Neural crest cell (in vitro differentiated cells): Measurements from ENCODE around the gene PSKH1. TPM values are rescaled to one million over a fixed set of nuclear protein-coding genes. Genes with fewer than 3 reads are reported as not detected.

Experiments
- DNase-seq: peaks from one replicate; pipeline ENCODE4 v3.0.0; 2021; ENCODE audit warnings: low read depth, mixed read lengths, low spot score
- H3K27ac Mint-ChIP-seq: one replicate; pipeline ENCODE4 v1.8.0; 2021; ENCODE audit warnings: mild to moderate bottlenecking, mixed read lengths; ENCODE audit not compliant: unreplicated experiment
- H3K27me3 Mint-ChIP-seq: 2 replicates; pipeline ENCODE4 v1.8.0; 2021; ENCODE audit warnings: low read depth, mild to moderate bottlenecking, mixed read lengths
- H3K36me3 Mint-ChIP-seq: 2 replicates; pipeline ENCODE4 v1.8.0; 2021; ENCODE audit warnings: low read depth, mild to moderate bottlenecking, mixed read lengths
- H3K4me1 Mint-ChIP-seq: 2 replicates; pipeline ENCODE4 v1.8.0; 2021; ENCODE audit warnings: mixed read lengths
- H3K4me3 Mint-ChIP-seq: one replicate; pipeline ENCODE4 v1.8.0; 2021; ENCODE audit warnings: mild to moderate bottlenecking, mixed read lengths
- H3K9me3 Mint-ChIP-seq: 2 replicates; pipeline ENCODE4 v1.8.0; 2021; ENCODE audit warnings: mixed read lengths
- CTCF ChIP-seq: fragments of 200-600 bp; sonication (generic); conservative IDR thresholded peaks from 2 replicates; pipeline ENCODE4 v1.5.0; 2021; ENCODE audit warnings: antibody characterized with exemption, mild to moderate bottlenecking
- total RNA-seq: library from RNA; stranded (reverse); gene quantifications from 2 replicates; pipeline ENCODE4 v1.2.1, GENCODE V29; 2021

Gene PSKH1
- total RNA-seq, 1 donor from 2014 or later, result 41.5 TPM

DNA sequence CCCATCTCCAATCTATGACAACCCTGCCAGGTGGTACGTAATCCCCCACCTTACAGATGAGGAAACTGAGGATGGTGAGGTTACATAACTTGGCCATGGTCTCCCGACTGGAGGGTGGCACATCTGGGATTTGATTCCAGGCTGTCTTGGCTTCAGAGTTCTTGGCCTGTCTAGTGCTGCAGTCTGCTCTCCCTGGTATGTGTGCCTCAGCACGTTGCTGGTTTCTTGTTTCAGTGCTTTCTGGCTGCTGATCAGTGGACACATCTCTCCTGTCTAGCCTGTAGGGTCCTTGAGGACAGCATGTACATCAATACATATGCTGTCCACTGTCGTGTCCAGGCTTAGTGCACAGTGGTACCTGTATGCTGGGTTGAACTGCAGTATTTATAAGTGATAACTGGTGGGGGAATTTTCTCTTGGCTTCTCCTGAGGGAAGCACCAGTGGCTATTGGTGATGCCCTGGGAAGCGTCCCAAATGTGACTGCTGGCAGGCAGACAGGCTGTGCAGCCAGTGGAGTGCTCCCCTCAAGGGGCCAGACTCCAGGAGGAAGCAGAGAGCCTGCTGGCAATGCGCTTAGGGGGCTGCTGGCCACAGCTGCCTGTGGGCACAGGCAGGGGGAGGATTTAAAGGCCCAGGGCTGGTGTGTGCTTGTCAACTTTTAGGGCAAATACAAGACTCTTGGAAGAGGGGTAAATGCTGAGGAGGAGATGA, 24.2 kb downstream of the PSKH1 start:
- TF ChIP-seq CTCF, result no peak
- Mint-ChIP-seq H3K36me3 (no peaks in the 10 kb centered on the region), H3K9me3 (no peaks in the 10 kb centered on the region), H3K4me3 (no peak overlapping the region), H3K27ac (no peak overlapping the region), H3K4me1 (no peaks in the 10 kb centered on the region), H3K27me3 (no peaks in the 10 kb centered on the region)
- no peak for DNase-seq

DNA sequence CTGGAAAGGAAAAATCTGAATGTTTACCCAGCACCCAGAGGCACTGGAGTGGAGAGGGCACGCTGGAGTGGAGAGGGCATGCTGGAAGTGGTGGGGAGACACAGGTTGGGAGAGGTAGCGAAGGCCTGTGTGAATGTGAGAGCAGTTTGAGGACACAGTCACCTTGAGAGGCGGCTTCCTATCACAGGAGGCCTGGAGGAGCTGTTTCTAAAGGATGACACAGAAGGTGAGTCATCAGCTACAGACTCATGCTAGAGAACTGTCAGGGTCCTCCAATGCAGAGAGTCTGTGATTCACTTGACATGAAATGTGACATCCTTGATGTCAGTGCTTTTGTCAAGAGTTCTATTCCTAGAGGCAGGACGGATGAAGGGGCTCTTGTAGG, 24.8 kb downstream of the PSKH1 start:
- no peaks in the 10 kb centered on the region for H3K9me3 Mint-ChIP-seq
- DNase-seq, result no peak
- H3K4me3 Mint-ChIP-seq, result no peak overlapping the region
- H3K4me1 Mint-ChIP-seq, result no peaks in the 10 kb centered on the region
- TF ChIP-seq CTCF, result no peak
- no peaks in the 10 kb centered on the region for H3K36me3 Mint-ChIP-seq
- H3K27me3 Mint-ChIP-seq, result no peaks in the 10 kb centered on the region
- H3K27ac Mint-ChIP-seq, result no peak overlapping the region

DNA sequence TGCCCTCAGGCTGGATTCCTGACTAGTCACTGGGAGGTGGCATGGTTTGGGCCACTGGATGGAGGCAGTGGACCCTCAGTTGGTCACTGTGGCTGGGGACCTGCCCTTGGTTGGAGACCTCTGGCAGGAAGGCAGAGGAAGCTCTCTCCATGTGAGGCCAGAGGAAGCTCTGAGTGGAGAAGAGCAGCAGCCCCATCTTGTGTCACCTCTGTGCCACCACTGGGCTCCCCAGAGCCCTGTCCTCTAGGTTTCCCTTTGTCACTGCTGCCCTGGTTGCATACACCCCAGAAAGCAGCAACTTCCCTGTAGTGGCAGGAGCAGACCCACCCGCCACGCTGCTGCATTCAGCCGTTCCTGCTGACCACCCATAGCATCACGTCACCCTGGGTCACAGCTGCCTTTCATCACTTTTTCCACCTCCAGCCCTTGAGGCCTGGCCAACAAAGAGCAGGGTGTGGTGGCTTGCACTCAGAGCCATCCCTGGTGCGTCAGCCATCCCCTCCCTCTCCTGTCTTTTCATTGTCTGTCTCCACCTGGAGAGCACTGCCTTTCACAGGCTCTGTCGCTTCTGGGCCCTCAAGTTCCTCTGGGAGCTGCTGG, 26.7 kb downstream of the PSKH1 start:
- Mint-ChIP-seq H3K9me3 (no peaks in the 10 kb centered on the region), H3K36me3 (no peaks in the 10 kb centered on the region), H3K4me3 (no peak overlapping the region), H3K4me1 (no peaks in the 10 kb centered on the region), H3K27ac (no peak overlapping the region), H3K27me3 (no peaks in the 10 kb centered on the region)
- TF ChIP-seq CTCF, result no peak
- DNase-seq, result no peak

- H3K36me3 Mint-ChIP-seq, result no peaks in the 10 kb centered on the region
- H3K9me3 Mint-ChIP-seq, result no peaks in the 10 kb centered on the region
- no peaks in the 10 kb centered on the region for H3K27me3 Mint-ChIP-seq
- peak overlapping the region; percentile 78 for H3K27ac Mint-ChIP-seq
- no peak for DNase-seq
- no peak overlapping the region for H3K4me3 Mint-ChIP-seq
- no peaks in the 10 kb centered on the region for H3K4me1 Mint-ChIP-seq
- no peak for TF ChIP-seq CTCF
These were observed 29.2 kb downstream of the PSKH1 start for GRCh38 chr16:67922221-67922620.

- H3K4me3 Mint-ChIP-seq, result no peak overlapping the region
- no peak overlapping the region for H3K27ac Mint-ChIP-seq
- DNase-seq, result no peak
- no peaks in the 10 kb centered on the region for H3K9me3 Mint-ChIP-seq
- no peaks in the 10 kb centered on the region for H3K4me1 Mint-ChIP-seq
- TF ChIP-seq CTCF, result no peak
- no peaks in the 10 kb centered on the region for H3K27me3 Mint-ChIP-seq
- no peaks in the 10 kb centered on the region for H3K36me3 Mint-ChIP-seq
These were observed 29.7 kb downstream of the PSKH1 start for GRCh38 chr16:67922740-67923139.
